Activated CD8-positive, alpha-beta T cell treated with anti-CD3 and anti-CD28 coated beads for 36 hours (primary cell): ENCODE measurements around the gene TMEM14B. TPM values are rescaled to one million over a fixed set of nuclear protein-coding genes. Genes with fewer than 3 reads are reported as not detected.

Experiments used
- ATAC-seq: fragments of 200-7000 bp; cut with Tn5 transposase; one replicate; pipeline ENCODE4 v1.10.0; 2021; ENCODE audit warnings: mild to moderate bottlenecking, moderate library complexity
- CTCF ChIA-PET: fragments of 350-600 bp; sonication (Branson Sonifier 250); formaldehyde crosslinking; loops from one replicate; lab custom pipeline; 2021; ENCODE audit warnings: antibody characterized with exemption; lab: Charles Lee
- POLR2A ChIA-PET: fragments of 350-600 bp; sonication (Branson Sonifier 250); formaldehyde crosslinking; loops from one replicate; lab custom pipeline; 2021; ENCODE audit warnings: antibody characterized with exemption; lab: Charles Lee
- DNase-seq: peaks from one replicate; pipeline ENCODE4 v3.0.0-alpha.2; 2020
- H3K27ac Mint-ChIP-seq: one replicate; pipeline ENCODE4 v1.8.0; 2021; ENCODE audit warnings: mild to moderate bottlenecking, mixed read lengths
- H3K27me3 Mint-ChIP-seq: one replicate; pipeline ENCODE4 v1.8.0; 2021; ENCODE audit warnings: mixed read lengths
- H3K36me3 Mint-ChIP-seq: one replicate; pipeline ENCODE4 v1.8.0; 2021; ENCODE audit warnings: low read depth, mixed read lengths
- H3K4me1 Mint-ChIP-seq: one replicate; pipeline ENCODE4 v1.8.0; 2021; ENCODE audit warnings: low read depth, mixed read lengths
- H3K4me3 Mint-ChIP-seq: one replicate; pipeline ENCODE4 v1.8.0; 2021; ENCODE audit warnings: mild to moderate bottlenecking, moderate library complexity, mixed read lengths
- H3K9me3 Mint-ChIP-seq: one replicate; pipeline ENCODE4 v1.8.0; 2021; ENCODE audit warnings: mixed read lengths
- intact Hi-C: fragments of 100-400 bp; cut with micrococcal nuclease; formaldehyde crosslinking; loops from one replicate; pipeline ENCODE4 v1.10.0; 2022
- total RNA-seq, 2 experiments: library from RNA; stranded (reverse); gene quantifications; one replicate each; pipeline ENCODE4 v1.2.3, GENCODE V29; 2021
- TF ChIP-seq, protein P1 (sequence below): fragments of 200-600 bp; IDR thresholded peaks from one replicate; pipeline ENCODE4 v1.8.0; 2022; ENCODE audit warnings: antibody characterized with exemption, mild to moderate bottlenecking

TMEM14B gene
- total RNA-seq, 2 experiments from 2014 or later, result 92.1 to 94.2 TPM

DNA sequence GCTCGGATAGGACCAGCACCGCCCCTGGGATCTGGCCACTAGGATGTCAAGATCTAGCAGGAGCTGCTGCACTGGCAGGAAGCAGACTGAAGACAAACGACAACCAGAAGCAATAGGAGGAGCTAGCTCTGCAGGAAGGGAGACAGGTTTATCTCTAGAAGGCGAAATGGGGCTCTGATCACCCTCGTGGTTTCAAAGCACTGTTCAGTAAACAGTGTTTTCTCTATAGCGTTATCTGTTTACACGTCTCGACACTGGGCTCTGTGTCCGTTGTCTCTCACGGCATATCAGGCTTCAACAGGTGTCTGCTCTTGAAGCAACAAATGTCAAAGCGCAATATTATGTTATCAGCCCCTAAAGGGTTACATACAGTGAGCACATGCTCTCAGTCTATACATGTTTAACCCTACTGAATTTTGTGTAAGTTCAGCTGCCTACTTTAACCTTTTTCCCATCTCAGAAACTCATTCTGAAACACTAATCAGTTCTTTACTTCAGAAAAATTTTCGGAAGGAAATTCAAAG lies 23.8 kb downstream of the TMEM14B start:
- H3K27me3 Mint-ChIP-seq, result no peaks in the 10 kb centered on the region
- POLR2A ChIA-PET, result interaction anchor here (1.0 to 1.1 kb wide), 2 partner anchors 13 to 77 kb away, joined by 3 read pairs; partner anchors contain the start of genes C6orf52 and PAK1IP1
- no peak overlapping the region for H3K27ac Mint-ChIP-seq
- peaks cover 15% of the 10 kb centered on the region for H3K36me3 Mint-ChIP-seq
- no peak overlapping the region for H3K4me3 Mint-ChIP-seq
- intact Hi-C loops, result no loop called here
- CTCF ChIA-PET, result interaction anchor here (1.0 kb wide), 1 partner anchor 293 kb away, joined by 4 read pairs; no protein-coding TSS in a partner anchor
- DNase-seq, result no peak
- no peaks in the 10 kb centered on the region for H3K9me3 Mint-ChIP-seq
- TF ChIP-seq, protein P1, sequence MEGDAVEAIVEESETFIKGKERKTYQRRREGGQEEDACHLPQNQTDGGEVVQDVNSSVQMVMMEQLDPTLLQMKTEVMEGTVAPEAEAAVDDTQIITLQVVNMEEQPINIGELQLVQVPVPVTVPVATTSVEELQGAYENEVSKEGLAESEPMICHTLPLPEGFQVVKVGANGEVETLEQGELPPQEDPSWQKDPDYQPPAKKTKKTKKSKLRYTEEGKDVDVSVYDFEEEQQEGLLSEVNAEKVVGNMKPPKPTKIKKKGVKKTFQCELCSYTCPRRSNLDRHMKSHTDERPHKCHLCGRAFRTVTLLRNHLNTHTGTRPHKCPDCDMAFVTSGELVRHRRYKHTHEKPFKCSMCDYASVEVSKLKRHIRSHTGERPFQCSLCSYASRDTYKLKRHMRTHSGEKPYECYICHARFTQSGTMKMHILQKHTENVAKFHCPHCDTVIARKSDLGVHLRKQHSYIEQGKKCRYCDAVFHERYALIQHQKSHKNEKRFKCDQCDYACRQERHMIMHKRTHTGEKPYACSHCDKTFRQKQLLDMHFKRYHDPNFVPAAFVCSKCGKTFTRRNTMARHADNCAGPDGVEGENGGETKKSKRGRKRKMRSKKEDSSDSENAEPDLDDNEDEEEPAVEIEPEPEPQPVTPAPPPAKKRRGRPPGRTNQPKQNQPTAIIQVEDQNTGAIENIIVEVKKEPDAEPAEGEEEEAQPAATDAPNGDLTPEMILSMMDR, result no peak
- no peaks in the 10 kb centered on the region for H3K4me1 Mint-ChIP-seq
- ATAC-seq, result no peak

DNA sequence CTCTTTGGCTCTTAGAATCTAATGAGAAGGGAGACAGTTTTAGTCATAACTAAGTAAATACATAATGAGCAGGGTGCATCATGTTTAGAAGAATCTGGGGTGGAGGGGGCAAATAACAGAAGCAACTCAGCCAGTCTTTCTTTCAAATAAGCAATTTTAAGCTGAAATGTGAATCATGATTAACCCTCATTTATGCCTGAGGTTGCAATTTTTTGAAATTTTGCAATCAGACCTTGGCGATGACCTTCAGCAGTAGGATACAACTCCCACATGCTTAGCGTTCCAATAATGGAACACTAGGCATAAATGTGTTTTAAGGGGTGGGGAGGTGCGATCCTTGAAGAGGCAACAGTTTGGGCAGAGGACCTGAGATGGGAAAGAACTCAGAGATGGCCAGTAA lies 30.6 kb downstream of the TMEM14B start:
- ChIA-PET CTCF (no interaction called here), POLR2A (no interaction called here)
- TF ChIP-seq, protein P1, result no peak
- DNase-seq (no peak), ATAC-seq (no peak)
- Mint-ChIP-seq H3K36me3 (peaks cover 21% of the 10 kb centered on the region), H3K27ac (no peak overlapping the region), H3K27me3 (no peaks in the 10 kb centered on the region), H3K9me3 (no peaks in the 10 kb centered on the region), H3K4me1 (no peaks in the 10 kb centered on the region), H3K4me3 (no peak overlapping the region)
- intact Hi-C loops, result no loop called here

DNA sequence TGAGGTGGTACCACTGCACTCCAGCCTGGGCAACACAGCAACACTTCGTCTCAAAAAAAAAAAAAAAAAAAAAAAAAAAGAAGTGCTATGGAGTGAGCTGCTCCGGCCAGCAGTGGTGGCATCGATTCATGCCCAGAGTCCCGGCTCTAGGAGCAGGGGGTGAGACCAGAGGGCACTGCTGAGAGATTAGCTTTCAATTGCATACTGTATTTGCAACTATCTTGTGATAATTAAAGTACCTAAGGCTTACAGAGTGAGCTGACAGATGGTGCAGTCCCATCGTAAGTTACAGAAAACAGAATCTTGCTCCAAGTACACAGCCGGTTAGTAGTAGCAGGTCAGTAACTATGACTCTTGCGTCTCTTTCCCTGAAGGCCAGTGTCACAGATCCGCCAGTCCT lies 31.5 kb downstream of the TMEM14B start:
- DNase-seq, result no peak
- intact Hi-C loops, result no loop called here
- ChIA-PET CTCF (no interaction called here), POLR2A (no interaction called here)
- ATAC-seq, result no peak
- TF ChIP-seq, protein P1, result no peak
- Mint-ChIP-seq H3K27me3 (no peaks in the 10 kb centered on the region), H3K9me3 (no peaks in the 10 kb centered on the region), H3K27ac (no peak overlapping the region), H3K4me3 (no peak overlapping the region), H3K36me3 (peaks cover 23% of the 10 kb centered on the region), H3K4me1 (no peaks in the 10 kb centered on the region)

DNA sequence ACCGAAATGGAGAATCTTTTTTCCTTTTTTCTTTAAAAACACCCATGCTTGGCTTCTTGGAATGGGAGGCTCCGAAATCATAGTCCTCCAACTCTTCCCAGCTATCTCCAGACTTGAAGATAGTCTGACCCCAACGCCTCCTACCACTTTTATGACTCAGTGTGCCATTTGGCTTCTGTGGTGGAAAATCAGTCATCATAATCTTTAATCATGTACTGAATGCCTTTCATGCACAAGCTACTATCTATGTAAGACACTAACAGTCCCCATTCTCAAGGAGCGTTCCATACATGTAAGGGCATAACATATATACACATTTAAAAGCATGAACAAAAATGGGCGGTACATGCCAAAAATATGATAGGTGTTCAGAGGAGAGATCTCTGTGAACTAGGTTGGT lies 44.1 kb downstream of the TMEM14B start:
- intact Hi-C loops, result no loop called here
- Mint-ChIP-seq H3K9me3 (no peaks in the 10 kb centered on the region), H3K4me1 (no peaks in the 10 kb centered on the region), H3K27me3 (no peaks in the 10 kb centered on the region), H3K4me3 (no peak overlapping the region), H3K36me3 (peaks cover 9% of the 10 kb centered on the region), H3K27ac (no peak overlapping the region)
- CTCF ChIA-PET, result no interaction called here
- POLR2A ChIA-PET, result no interaction called here
- DNase-seq (no peak), ATAC-seq (no peak)
- TF ChIP-seq, protein P1, result no peak

DNA sequence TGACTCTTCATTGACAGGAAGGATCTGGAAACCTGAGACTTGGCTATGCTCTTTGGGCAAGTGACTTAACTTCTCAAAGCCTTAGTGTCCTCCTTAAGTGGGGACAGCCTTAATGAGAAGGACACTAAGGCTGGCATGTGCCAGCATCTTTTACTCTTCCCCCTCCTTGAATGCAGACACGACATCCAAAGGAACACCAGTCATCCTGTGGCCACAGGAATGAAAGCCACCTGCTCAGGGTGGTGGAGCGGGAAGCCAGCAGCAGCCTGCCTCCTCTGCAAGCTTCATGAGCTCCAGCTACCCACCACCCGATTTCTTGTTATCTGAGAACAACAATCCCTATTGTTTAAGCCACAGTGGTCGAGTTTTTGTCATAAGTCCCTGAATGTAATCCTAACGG lies 44.5 kb downstream of the TMEM14B start:
- Mint-ChIP-seq H3K36me3 (peaks cover 9% of the 10 kb centered on the region), H3K27ac (no peak overlapping the region), H3K27me3 (no peaks in the 10 kb centered on the region), H3K4me1 (no peaks in the 10 kb centered on the region), H3K4me3 (no peak overlapping the region), H3K9me3 (no peaks in the 10 kb centered on the region)
- TF ChIP-seq, protein P1, result no peak
- intact Hi-C loops, result no loop called here
- ChIA-PET CTCF (interaction anchor here (0.9 to 2.0 kb wide), 2 partner anchors 10 to 45 kb away, joined by 3 to 7 read pairs; no protein-coding TSS in a partner anchor), POLR2A (no interaction called here)
- DNase-seq (no peak), ATAC-seq (no peak)
